NCI-H345 (cell line): Measurements from ENCODE around the gene TFPI.
"Not testable (repeated sequence)": the region's sequence is repeated elsewhere in the genome, so short reads cannot be mapped to it uniquely, and the experiment has no call there.

Experiments used
- DNase-seq: peaks from one replicate; lab custom pipeline; 2025; lab: John Stamatoyannopoulos, UW

The TFPI gene

DNA sequence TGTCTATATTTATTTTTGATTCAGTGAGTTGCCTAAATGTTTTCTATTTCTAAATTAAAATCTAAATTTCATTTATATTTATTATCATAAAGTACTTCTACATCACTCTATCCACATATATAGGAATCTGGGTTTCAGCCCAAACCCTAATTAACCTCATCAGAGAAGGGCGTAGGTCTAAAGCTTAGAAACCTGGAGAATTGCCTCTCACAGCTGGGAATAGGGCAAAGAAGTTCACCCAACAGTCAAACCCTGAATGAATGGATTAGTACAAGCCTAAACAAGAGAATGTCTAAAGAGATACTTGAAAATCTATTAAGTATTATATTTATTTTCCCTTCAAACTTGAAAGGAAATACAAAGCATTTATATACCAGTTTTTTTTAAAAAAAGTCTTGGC lies 26.2 kb downstream of the TFPI start:
- no peak for DNase-seq

DNA sequence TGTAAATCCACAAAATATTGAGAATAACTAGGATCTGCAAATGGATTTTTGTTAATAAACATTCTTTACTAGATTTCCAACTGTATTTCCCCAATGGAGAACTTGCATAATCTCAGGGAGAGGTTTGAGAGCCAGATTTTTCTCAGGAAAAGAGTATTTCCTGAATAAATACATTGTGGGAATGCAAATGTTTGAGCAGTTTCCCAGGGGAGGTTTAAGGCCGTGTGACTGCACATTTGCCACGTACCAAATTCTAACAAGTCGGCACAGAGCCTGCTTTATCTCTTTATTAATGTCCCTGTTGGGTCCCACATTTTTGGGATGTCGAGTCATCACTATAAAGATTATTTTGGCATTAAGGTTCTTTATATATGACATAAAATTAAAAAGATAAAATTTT lies 27.0 kb downstream of the TFPI start:
- DNase-seq: no peak

DNA sequence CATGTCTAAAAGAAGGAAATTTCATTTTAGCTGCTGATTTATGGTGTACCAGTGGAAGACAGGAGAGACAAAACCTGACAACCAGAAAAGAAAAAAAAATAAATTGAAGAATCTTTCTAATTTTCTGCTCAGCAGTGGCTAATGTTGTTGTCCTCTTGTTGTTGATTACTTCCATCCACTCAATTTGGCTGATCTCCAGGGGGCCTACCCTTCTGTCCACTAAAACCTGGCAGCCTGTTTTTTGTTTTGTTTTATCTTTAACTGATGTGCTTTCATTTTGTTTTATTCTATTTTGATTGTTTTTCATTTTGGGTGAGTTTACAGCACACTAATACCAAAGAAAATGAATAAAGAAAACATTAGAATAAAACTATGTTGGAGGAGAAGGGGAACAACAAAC lies 27.4 kb downstream of the TFPI start:
- DNase-seq: no peak

DNA sequence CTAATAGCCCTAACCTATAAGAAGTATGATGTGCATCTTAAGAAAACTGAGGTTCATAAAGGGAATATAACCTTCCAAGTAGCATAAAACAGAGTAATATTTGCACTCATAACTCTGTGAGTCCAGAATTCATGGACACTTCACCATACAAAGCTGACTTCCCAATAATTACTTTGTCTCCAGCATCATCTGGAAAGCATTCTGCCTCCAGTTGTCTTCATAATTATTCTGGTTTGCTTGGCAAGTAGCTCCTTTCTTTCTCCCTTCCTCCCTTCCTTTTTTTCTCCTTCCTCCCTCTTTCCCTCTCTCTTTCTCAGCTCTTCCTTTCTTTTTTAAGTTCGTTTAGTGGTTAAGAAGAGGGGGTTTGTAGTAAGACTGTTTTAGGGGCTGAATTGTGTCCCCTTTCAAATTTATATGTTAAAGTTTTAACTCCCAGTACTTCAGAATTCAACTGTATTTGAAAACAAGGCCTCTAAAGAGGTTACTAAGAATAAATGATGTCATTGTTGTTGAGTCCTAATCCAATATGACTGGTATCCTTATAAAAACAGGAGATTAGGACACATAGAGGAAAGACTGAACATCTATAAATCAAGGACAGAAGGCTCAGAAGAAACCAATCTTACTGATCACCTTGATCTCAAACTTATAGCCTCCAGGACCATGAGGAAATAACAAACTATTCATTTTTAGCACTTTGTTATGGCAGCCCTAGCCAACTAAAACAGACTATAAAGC lies 28.9 kb downstream of the TFPI start:
- no peak for DNase-seq

DNA sequence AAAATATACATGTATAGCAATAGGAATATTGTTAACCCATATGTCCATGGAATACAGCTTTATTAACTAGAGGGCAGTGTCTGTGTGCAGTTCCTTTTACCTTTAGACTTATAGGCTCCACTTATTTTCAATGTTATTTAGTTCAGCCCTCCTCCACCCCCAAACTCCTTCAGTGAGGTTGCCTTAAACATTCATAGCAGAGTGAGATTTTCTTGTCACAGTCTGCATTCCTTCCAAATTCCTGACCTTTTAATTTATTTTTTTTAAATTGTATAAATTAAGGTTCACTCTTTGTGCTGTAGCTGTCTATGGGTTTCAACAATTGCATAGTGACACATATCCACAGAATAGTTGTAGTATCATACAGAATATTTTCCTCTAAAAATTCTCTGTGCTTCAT lies 30.9 kb downstream of the TFPI start:
- no peak for DNase-seq

DNA sequence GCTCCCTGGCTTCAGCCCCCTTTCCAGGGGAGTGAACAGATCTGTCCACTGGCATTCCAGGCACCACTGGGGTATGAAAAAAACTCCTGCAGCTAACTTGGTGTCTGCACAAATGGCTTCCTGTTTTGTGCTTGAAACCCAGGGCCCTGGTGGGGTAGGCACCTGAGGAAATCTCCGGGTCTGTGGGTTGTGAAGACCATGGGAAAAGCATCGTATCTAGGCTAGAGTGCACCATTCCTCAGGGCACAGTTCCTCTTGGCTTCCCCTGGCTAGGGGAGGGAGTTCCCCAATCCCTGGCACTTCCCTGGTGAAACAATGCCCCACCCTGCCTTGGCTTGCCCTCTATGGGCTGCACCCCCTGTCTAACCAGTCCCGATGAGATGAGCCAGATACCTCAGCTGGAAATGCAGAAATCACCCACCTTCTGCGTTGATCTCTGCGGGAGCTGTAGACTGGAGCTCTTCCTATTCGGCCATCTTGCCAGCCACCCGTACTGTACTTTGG lies 34.1 kb downstream of the TFPI start:
- DNase-seq: no peak

DNA sequence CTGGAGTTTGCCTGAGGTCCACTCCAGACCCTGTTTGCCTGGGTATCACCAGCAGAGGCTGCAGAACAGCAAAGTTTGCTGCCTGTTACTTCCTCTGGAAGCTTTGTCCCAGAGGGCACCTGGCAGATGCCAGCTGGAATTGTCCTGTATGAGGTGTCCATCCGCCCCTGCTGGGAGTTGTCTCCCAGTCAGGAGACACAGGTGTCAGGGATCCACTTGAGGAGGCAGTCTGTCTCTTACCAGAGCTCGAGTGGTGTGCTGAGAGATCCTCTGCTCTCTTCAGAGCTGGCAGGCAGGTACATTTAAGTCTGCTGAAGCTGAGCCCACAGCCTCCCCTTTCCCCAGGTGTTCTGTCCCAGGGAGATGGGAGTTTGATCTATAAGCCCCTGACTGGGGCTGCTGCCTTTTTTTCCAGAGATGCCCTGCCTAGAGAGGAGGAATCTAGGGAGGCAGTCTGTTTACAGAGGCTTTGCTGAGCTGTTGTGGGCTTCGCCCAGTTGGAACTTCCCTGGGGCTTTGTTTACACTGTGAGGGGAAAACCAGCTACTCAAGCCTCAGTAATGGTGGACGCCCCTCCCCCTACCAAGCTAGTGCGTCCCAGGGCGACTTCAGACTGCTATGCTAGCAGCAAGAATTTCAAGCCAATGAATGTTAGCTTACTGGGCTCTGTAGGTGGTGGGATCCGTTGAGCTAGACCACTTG lies 34.7 kb downstream of the TFPI start:
- peak; percentile 55 for DNase-seq

DNA sequence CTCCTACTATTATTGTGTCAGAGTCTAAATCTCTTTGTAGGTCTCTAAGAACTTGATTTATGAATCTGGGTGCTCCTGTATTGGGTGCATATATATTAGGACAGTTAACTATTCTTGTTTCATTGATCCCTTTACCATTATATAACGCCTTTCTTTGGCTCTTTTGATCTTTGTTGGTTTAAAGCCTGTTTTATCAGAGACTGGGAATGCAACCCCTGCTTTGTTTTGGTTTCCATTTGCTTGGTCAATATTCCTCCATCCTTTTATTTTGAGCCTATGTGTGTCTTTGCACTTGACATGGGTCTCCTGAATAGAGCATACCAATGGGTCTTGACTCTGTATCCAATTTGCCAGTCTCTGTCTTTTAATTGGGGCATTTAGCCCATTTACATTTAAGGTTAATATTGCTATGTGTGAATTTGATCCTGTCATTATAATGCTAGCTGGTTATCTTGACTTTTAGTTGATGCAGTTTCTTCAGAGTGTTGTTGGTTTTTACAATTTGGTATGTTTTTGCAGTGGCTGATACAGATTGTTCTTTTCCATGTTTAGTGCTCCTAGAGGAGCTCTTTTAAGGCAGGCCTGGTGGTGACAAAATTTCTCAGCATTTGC lies 36.4 kb downstream of the TFPI start:
- not testable (repeated sequence) for DNase-seq

DNA sequence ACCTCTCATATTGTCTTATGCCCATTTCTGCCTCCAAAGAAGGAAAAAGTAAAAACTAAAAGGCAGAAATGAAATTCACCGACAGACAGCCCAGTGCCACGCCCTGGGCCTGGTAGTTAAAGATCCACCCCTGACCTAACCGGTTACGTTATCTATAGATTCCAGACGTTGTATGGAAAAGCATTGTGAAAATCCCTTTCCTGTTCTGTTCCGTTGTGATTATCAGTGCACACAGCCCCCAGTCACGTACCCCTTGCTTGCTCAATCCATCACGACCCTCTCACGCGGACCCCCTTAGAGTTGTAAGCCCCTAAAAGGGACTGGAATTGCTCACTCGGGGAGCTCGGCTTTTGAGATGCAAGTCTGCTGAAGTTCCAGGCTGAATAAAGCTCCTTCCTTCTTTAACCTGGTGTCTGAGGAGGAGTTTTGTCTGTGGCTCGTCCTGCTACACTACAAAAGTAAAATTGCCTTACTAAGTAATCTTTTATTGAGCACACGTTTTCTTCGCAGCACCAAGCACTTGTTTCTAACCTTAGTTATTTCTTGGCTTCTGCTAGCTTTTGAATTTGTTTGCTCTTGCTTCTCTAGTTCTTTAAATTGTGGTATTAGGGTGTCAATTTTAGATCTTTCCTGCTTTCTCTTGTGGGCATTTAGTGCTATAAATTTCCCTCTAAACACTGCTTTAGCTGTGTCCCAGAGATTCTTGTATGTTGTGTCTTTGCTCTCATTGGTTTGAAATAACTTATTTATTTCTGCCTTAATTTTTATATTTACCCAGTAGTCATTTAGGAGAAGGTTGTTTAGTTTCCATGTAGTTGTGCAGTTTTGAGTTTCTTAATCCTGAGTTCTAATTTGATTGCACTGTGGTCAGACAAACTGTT lies 37.4 kb downstream of the TFPI start:
- not testable (repeated sequence) for DNase-seq

DNA sequence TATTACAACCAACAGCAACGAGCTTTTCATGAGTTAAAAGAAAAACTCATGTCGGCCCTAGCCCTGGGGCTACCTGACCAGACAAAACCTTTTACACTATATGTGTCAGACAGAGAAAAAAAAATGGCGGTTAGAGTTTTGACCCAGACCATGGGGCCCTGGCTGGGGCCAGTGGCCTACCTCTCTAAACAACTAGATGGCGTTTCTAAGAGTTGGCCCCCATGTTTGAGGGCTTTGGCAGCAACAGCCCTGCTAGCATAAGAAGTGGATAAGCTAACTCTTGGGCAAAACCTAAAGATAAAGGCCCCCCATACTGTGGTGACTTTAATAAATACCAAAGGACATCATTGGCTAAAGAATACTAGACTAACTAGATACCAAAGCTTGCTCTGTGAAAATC lies 39.3 kb downstream of the TFPI start:
- DNase-seq: no peak

DNA sequence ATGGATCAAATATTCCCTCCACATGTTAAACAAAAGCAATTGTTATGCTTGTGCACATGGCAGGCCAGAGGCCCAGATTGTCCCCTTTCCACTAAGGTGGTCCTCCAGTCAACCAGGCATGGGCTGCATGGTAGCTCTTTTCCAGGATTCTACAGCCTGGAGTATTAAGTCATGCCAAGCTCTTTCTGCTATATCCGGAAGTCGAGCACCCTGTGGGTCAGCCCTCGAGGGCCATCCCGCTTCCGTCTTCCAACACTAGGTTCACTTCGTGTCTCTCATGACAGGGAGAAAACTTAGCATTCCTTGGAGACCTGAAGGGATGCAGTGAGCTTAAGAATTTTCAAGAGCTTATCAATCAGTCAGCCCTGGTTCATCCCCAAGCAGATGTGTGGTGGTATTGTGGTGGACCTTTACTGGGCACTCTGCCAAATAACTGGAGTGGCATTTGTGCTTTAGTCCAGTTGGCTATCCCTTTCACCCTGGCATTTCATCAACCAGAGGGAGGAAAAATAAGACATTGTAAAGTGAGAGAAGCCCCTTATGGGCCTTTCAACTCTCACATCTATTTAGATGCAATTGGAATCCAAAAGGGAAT lies 39.9 kb downstream of the TFPI start:
- DNase-seq: not testable (repeated sequence)

DNA sequence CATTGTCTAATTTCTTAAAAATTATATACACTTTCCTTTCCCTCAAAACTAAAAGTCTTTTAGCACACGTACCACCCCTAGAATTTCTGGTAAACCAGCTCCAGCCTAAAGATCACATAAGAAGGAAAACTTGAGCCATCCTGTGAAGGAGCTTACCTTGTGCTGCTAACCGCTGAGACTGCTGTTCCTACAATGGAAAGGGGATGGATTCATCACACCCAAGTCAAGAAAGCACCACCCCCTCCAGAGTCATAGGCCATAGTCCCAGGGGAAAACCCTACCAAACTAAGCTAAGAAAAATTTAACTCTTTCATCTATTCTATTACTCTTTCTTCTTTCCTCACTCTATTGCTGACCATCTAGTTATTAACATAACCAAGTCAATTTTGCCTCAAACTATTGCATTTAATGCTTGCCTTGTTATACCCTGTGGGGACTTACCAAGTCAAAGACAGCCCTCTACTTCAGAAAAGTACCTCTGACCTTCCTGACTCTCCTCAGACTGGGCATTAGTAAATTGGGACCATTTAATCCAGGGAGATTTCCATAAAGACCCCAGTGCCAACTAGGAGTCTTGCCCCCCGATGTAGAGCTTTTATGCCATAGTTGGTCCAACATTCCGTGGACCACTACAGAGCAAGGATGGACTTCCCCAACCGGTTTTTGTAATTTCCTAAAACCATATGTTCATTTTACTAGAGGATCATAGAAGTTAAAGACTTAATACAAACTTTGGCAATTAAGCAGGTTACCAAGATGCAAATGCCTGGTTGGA lies 40.6 kb downstream of the TFPI start:
- not testable (repeated sequence) for DNase-seq

DNA sequence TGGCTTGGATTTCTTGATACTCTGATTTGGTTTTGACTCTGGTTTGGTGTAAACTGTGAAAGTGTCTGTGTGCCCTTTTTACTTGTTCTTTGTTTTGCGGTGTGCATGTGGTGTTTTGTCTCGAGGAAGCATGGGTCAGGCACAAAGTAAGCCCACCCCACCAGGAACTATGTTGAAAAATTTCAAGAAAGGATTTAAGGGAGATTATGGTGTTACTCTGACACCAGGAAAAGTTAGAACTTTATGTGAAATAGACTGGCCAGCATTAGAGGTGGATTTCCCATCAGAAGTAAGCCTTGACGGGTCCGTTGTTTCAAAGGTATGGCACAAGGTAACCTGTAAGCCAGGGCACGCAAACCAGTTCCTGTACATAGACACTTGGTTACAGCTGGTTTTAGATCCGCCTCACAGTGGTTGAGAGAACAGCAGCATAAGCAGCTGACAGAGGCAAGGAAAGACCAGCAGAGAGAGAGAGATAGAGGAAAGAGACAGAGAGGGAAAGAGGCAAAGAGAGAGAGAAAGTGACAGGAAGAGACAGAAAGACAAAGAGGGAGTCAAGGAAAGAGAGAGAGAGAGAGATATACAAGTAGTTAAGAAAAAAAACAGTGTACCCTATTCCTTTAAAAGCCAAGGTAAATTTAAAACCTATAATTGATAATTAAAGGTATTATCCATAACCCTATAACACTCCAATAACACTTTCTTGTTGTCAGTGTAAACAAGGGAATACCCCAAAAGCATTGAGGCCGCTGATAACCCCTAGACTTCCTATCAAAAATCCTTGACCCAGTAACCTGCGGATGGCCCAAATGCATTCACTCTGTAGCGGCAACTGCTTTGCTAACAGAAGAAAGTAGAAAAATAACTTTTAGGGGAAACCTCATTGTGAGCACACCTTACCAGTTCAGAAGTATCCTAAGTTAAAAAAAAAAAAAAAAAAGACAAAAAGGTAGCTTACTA lies 42.6 kb downstream of the TFPI start:
- DNase-seq: no peak

DNA sequence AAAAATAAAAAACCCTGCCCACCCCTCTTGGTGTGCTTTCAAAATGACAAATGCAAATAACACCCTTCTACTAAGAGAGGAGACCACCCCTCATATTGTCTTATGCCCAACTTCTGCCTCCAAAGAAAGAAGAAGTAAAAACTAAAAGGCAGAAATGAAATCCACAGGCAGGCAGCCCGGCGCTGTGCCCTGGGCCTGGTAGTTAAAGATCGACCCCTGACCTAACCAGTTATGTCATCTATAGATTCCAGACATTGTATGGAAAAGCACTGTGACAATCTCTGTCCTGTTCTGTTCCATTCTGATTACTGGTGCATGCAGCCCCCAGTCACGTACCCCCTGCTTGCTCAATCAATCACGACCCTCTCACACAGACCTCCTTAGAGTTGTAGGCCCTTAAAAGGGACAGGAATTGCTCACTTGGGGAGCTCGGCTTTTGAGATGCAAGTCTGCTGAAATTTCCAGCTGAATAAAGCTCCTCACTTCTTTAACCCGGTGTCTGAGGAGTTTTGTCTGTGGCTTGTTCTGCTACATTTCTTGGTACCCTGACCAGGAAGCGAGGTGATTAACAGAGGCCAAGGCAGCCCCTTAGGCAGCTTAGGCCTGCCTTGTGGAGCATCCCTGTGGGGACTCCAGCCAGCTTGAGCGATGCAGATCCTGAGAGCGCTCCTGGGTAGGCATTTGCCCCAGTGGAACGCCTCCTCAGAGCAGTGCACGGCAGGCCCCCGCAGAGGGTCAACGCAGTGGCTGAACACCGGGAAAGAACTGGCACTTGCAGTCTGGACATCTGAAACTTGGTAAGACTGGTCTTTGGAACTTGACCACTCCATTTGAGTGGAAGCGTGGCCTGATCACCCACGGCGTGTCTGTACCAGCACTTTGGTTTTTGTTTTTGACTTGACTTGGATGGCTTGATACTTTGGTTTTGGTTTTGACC lies 43.5 kb downstream of the TFPI start:
- not testable (repeated sequence) for DNase-seq

DNA sequence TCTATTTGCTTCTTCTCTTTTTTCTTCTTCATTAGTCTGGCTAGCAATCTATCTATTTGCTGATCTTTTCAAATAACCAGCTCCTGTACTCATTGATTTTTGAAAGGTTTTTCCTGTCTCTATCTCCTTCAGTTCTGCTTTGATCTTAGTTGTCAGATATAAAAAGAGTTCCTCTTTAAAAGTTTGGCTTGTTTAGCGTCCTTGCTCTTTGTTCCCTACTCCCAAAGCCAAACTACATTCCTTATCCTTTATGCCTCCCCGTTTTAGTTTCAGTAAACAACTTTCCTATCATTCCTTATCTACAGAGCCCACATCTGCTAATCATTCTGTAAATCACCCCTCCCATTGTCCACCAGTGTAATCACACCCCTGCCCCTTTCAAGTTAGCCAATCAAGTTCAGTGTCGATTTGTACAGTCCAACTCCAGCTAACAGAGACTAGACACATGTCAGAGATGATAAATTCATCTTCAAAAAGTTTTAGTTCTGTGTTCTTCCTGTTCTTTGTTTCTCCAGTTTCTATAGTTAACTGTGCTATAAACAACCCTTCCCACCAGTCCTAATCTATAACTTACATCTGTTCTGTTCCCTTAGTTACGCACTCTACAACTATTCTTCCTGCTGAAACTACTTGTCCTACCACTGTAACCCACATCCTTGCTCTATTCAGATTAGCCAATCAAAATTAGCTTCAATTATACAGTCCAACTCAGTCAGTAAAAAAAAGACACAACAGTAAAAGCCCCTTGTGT lies 44.4 kb downstream of the TFPI start:
- no peak for DNase-seq

DNA sequence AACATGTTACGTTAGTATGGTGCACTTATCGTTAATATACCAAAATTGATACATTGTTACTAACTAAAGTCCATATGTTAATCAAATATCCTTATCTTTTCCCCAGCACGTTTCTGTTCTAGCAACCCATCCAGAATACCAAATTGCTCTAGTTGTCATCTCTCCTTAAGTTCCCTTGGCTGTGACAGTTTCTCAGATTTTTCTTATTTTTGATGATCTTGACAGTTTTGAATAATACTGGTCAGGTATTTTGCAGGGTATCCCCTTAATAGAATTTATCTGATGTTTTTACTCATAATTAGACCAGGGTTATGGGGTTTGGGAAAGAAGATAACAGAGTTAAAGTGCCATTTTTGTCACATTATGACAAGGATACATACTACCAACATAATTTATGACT lies 47.8 kb downstream of the TFPI start:
- no peak for DNase-seq

DNA sequence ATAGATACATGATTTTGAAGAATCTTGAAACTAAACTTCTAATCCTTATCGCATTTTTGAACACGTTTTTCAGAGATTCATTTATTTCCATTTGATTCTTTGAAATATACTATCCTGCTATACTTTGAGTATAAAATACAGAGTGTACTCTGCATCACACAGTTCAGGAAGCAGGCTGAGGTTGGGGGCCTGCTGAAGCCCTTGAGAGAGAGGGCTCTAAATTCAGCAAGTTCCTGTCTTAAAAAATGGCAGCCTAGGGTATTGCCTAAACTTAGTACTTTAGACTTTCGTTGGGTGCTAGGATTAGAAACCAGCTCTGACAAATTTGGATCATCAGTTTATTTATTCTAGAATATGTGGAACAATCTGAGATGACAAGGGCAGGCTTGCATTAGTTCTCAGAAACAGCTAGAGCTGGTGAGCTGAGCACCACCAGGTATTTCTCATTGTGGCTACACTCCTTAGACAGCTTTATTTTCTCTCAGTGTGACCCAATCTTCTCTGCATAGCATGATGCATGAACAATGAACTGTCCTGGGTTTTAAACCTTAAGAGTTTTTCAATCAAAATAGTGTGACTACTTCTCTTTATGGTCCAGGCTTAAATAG lies 49.1 kb downstream of the TFPI start:
- DNase-seq: no peak
